Measurements from ENCODE around the gene JAZF1.

GRCh38 chr7:28228396-28228795, 47.8 kb upstream of the JAZF1 start:
- TF ChIP-seq POLR2A (IDR thresholded peaks at IDR 0.05; ENCODE audit: low read depth, low read length), result no peak
- TF ChIP-seq NFE2L2 (IDR thresholded peaks at IDR 0.05; ENCODE audit: low read depth, low read length), result no peak
- TF ChIP-seq FOS (IDR thresholded peaks at IDR 0.05; ENCODE audit: low read depth, low read length), result no peak
- no peak for TF ChIP-seq BHLHE40 (IDR thresholded peaks at IDR 0.05; ENCODE audit: low read depth, low read length)
- TF ChIP-seq CTCF (conservative IDR thresholded peaks at IDR 0.05; ENCODE audit: low read depth, low read length), result no peak
- TF ChIP-seq SMC3 (IDR thresholded peaks at IDR 0.05; ENCODE audit: low read depth, low read length), result no peak
- no peak for TF ChIP-seq USF2 (IDR thresholded peaks at IDR 0.05; ENCODE audit: low read depth, low read length)
- no peak for TF ChIP-seq RAD21 (IDR thresholded peaks at IDR 0.05; ENCODE audit: low read length)
- no peak for TF ChIP-seq RFX5 (IDR thresholded peaks at IDR 0.05; ENCODE audit: low read depth, low read length)
- TF ChIP-seq CHD1 (IDR thresholded peaks at IDR 0.05; ENCODE audit: low read depth, low read length), result no peak
- no peak for TF ChIP-seq CEBPB (IDR thresholded peaks at IDR 0.05; ENCODE audit: low read depth, low read length)
- TF ChIP-seq MXI1 (IDR thresholded peaks at IDR 0.05; ENCODE audit: borderline replicate concordance, low read depth, low read length), result no peak
- no peak for TF ChIP-seq ELK1 (IDR thresholded peaks at IDR 0.05; ENCODE audit: borderline replicate concordance, low read depth, low read length)
- TF ChIP-seq RCOR1 (IDR thresholded peaks at IDR 0.05; ENCODE audit: insufficient replicate concordance, low read length), result no peak

All from IMR-90 (cell line).